ENCODE results near the gene CDK16. TPM values are rescaled to one million over a fixed set of nuclear protein-coding genes. Genes with fewer than 3 reads are reported as not detected.

CDK16 gene
- total and polyA plus RNA-seq, 7 donors = 104 to 192 (median 150) TPM

- H3K9me3 ChIP-seq = no peaks in the 10 kb centered on the region
- TF ChIP-seq CTCF (IDR thresholded peaks at IDR 0.05) = no peak
- 70 to 86% (median 76%) methylated on average over 3 to 5 of the region's 5 CpGs for WGBS, 3 donors
- ATAC-seq (no peak), DNase-seq (peak in 1 of 2 donors; percentile 8)
- peaks cover 0 to 100% of the 10 kb centered on the region in 2 donors for H3K36me3 ChIP-seq (ENCODE audit: insufficient read depth in 1 of 2, low read depth in 1 of 2)
- H3K4me1 ChIP-seq = peaks cover 5% of the 10 kb centered on the region
- intact Hi-C loops (cut with DNase I) = no loop called here
- no peaks in the 10 kb centered on the region for H3K27me3 ChIP-seq (ENCODE audit: insufficient read depth in 3 of 3, low read length in 2 of 3)
- H3K4me3 ChIP-seq = no peak overlapping the region
- no peak overlapping the region for H3K27ac ChIP-seq
Observed at GRCh38 chrX:47204970-47205369, 13.5 kb upstream of the CDK16 start.

DNA sequence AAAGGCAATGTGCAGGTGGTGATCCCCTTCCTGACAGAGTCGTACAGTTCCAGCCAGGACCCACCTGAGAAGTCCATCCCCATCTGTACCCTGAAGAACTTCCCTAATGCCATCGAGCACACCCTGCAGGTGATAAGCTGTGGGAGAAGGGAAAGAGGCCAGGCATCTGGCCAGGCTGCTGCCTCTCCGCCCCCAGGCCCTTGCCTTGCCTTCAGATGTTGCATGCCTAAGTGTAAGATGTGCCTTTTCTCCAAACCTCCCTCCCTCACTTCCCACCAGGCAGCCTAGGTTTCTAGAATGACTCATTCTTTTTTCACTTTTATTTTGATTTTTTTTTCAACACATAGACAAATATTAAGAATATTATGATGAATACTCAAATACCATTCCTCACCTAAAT is 12.2 kb upstream of the CDK16 start:
- ATAC-seq = no peak

DNA sequence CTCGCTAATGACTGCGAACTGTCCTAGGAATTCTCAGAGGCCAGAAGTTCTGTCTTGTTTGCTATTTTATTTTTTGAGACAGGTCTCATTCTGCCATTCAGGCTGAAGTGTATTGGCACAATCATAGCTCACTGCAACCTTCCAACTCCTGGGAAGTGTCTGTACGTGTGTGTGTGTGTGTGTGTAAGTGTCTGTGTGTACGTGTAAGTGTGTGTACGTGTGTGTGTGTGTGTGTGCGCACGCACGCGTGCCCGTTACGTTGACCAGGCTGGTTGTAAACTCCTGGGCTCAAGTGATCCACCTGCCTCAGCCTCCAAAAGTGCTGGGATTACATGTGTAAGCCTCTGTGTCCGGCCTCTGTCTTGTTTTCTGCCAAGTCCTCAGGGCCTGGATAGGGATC is 10.4 kb upstream of the CDK16 start:
- TF ChIP-seq CTCF (IDR thresholded peaks at IDR 0.05) = no peak
- Histone ChIP-seq H3K9me3 (no peaks in the 10 kb centered on the region), H3K27ac (no peak overlapping the region), H3K27me3 (ENCODE audit: insufficient read depth in 3 of 3, low read length in 2 of 3) (no peaks in the 10 kb centered on the region), H3K4me3 (no peak overlapping the region), H3K4me1 (peaks cover 3% of the 10 kb centered on the region), H3K36me3 (ENCODE audit: insufficient read depth in 1 of 2, low read depth in 1 of 2) (peaks cover 5 to 100% of the 10 kb centered on the region in 2 donors)
- DNase-seq (peak in 1 of 2 donors; percentile 36), ATAC-seq (no peak)
- 80 to 88% (median 86%) methylated on average over 11 to 12 of the region's 12 CpGs for WGBS, 3 donors
- intact Hi-C loops (cut with DNase I) = no loop called here

More for the DNA sequence above, 12.2 kb upstream of the CDK16 start:
- no peaks in the 10 kb centered on the region for H3K27me3 ChIP-seq (ENCODE audit: insufficient read depth in 3 of 3, low read length in 2 of 3)
- intact Hi-C loops (cut with DNase I) = no loop called here
- no peaks in the 10 kb centered on the region for H3K9me3 ChIP-seq
- DNase-seq = no peak
- H3K36me3 ChIP-seq (ENCODE audit: insufficient read depth in 1 of 2, low read depth in 1 of 2) = peaks cover 0 to 100% of the 10 kb centered on the region in 2 donors
- H3K4me1 ChIP-seq = peaks cover 3% of the 10 kb centered on the region
- no peak for TF ChIP-seq CTCF (IDR thresholded peaks at IDR 0.05)
- H3K27ac ChIP-seq = no peak overlapping the region
- H3K4me3 ChIP-seq = no peak overlapping the region
- WGBS, 3 donors = 84 to 100% (median 95%) methylated on average over 2 to 3 of the region's 3 CpGs

DNA sequence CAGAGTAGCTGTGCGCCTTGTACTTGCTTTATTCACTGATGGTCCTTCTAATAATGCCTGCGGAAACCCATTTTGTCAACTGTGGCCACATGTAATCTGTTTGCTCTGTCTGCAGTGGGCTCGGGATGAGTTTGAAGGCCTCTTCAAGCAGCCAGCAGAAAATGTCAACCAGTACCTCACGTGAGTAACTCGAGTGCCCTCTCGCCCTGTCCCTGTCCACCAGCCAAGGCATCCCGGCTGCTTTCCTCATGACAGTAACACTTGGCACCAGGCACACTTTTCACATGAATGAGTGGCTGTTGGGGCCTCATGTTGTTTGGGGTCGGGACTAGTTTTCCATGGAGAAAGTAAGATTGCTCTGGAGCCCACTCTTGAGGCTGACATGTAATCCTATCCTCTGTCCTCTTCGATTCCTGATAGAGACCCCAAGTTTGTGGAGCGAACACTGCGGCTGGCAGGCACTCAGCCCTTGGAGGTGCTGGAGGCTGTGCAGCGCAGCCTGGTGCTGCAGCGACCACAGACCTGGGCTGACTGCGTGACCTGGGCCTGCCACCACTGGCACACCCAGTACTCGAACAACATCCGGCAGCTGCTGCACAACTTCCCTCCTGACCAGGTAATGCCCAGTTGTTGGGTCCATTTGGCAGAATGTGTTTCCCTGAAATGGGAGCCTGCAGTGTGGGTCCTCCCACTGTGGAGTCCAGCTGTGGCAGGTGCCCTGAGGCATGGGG is 8.8 kb upstream of the CDK16 start:
- no peak overlapping the region for H3K4me3 ChIP-seq
- DNase-seq (peak in 1 of 2 donors; percentile 74), ATAC-seq (peak; percentile 61 to 88 (median 77))
- H3K27me3 ChIP-seq (ENCODE audit: insufficient read depth in 3 of 3, low read length in 2 of 3) = no peaks in the 10 kb centered on the region
- H3K9me3 ChIP-seq = no peaks in the 10 kb centered on the region
- no peak for TF ChIP-seq CTCF (IDR thresholded peaks at IDR 0.05)
- H3K4me1 ChIP-seq = peaks cover 3% of the 10 kb centered on the region
- peak overlapping the region; percentile 53 for H3K27ac ChIP-seq
- WGBS, 3 donors = 63 to 74% (median 63%) methylated on average over 15 to 16 of the region's 16 CpGs
- peaks cover 11 to 100% of the 10 kb centered on the region in 2 donors for H3K36me3 ChIP-seq (ENCODE audit: insufficient read depth in 1 of 2, low read depth in 1 of 2)
- intact Hi-C loops (cut with DNase I) = no loop called here
